ENCODE results near the gene LTA. TPM values are rescaled to one million over a fixed set of nuclear protein-coding genes. Genes with fewer than 3 reads are reported as not detected.

The LTA gene
- total RNA-seq, 2 donors from 2014 or later: 1.2 TPM; not detected in 1

- no peaks in the 10 kb centered on the region for H3K27me3 ChIP-seq (replicated peaks; ENCODE audit: insufficient read depth)
- no peak overlapping the region for H3K27ac ChIP-seq
- H3K9me3 ChIP-seq: no peaks in the 10 kb centered on the region
- H3K4me1 ChIP-seq (replicated peaks): no peaks in the 10 kb centered on the region
- TF ChIP-seq POLR2AphosphoS5 (IDR thresholded peaks at IDR 0.05) (no peak), CTCF (IDR thresholded peaks at IDR 0.05) (no peak), POLR2A (IDR thresholded peaks at IDR 0.05) (no peak)
- 95% methylated on average over 3 of the region's 3 CpGs for WGBS
- H3K36me3 ChIP-seq: no peaks in the 10 kb centered on the region
- DNase-seq (ENCODE audit: low spot score): no peak
- H3K4me3 ChIP-seq: no peak overlapping the region
- intact Hi-C loops (cut with DNase I): no loop called here
These were observed 5.5 kb downstream of the LTA start for GRCh38 chr6:31577579-31577966.

- 77% methylated on average over 12 of the region's 12 CpGs for WGBS
- Histone ChIP-seq H3K9me3 (no peaks in the 10 kb centered on the region), H3K27me3 (replicated peaks; ENCODE audit: insufficient read depth) (no peaks in the 10 kb centered on the region), H3K27ac (no peak overlapping the region), H3K4me1 (replicated peaks) (no peaks in the 10 kb centered on the region), H3K4me3 (no peak overlapping the region), H3K36me3 (no peaks in the 10 kb centered on the region)
- DNase-seq (ENCODE audit: low spot score): no peak
- intact Hi-C loops (cut with DNase I): no loop called here
- TF ChIP-seq POLR2AphosphoS5 (IDR thresholded peaks at IDR 0.05) (no peak), CTCF (IDR thresholded peaks at IDR 0.05) (no peak)
These were observed 6.4 kb downstream of the LTA start for GRCh38 chr6:31578184-31579118.

GRCh38 chr6:31579119-31579505, 7.0 kb downstream of the LTA start:
- WGBS: 90% methylated on average over 3 of the region's 3 CpGs
- no peaks in the 10 kb centered on the region for H3K4me1 ChIP-seq (replicated peaks)
- TF ChIP-seq POLR2AphosphoS5 (IDR thresholded peaks at IDR 0.05): no peak
- no peak for TF ChIP-seq POLR2A (IDR thresholded peaks at IDR 0.05)
- no peak for TF ChIP-seq CTCF (IDR thresholded peaks at IDR 0.05)
- H3K27ac ChIP-seq: no peak overlapping the region
- no peaks in the 10 kb centered on the region for H3K36me3 ChIP-seq
- H3K9me3 ChIP-seq: no peaks in the 10 kb centered on the region
- H3K4me3 ChIP-seq: no peak overlapping the region
- intact Hi-C loops (cut with DNase I): no loop called here
- H3K27me3 ChIP-seq (replicated peaks; ENCODE audit: insufficient read depth): no peaks in the 10 kb centered on the region
- no peak for DNase-seq (ENCODE audit: low spot score)

- no peak overlapping the region for H3K4me3 ChIP-seq
- no peak for DNase-seq (ENCODE audit: low spot score)
- intact Hi-C loops (cut with DNase I): no loop called here
- peak overlapping the region in 1 of 2 donors; percentile 65 for H3K27ac ChIP-seq
- no peaks in the 10 kb centered on the region for H3K4me1 ChIP-seq (replicated peaks)
- TF ChIP-seq POLR2AphosphoS5 (IDR thresholded peaks at IDR 0.05) (no peak), CTCF (IDR thresholded peaks at IDR 0.05) (no peak), POLR2A (IDR thresholded peaks at IDR 0.05) (no peak)
- no peaks in the 10 kb centered on the region for H3K9me3 ChIP-seq
- 92% methylated on average over 8 of the region's 8 CpGs for WGBS
- H3K27me3 ChIP-seq (replicated peaks; ENCODE audit: insufficient read depth): no peaks in the 10 kb centered on the region
- no peaks in the 10 kb centered on the region for H3K36me3 ChIP-seq
These were observed 7.7 kb downstream of the LTA start for GRCh38 chr6:31579546-31580437.

All from prostate gland (tissue), 2 donors.